ENCODE results near the gene CPXM1. TPM values are rescaled to one million over a fixed set of nuclear protein-coding genes. Genes with fewer than 3 reads are reported as not detected.

Gene CPXM1
- total and polyA plus RNA-seq, 10 of the 15 experiments (the other 5 are each of a cell fraction or from before 2014, with no cell fraction given): 0.22 to 3.9 (median 0.63) TPM; not detected in 2

GRCh38 chr20:2820896-2821869 is 20.8 kb upstream of the CPXM1 start:
- Histone ChIP-seq H2AFZ (ENCODE audit: control insufficient read depth, low read depth, low read length) (no peak overlapping the region), H3K27me3 (replicated peaks in 1 of 2; ENCODE audit: control insufficient read depth in 2 of 2, insufficient read depth in 2 of 2, low read length in 1 of 2) (no peaks in the 10 kb centered on the region), H3K9ac (ENCODE audit: control insufficient read depth, insufficient read depth, low read length) (no peak overlapping the region), H3K9me3 (replicated peaks; ENCODE audit: control insufficient read depth, insufficient read depth, low read length) (no peaks in the 10 kb centered on the region), H3K79me2 (ENCODE audit: control insufficient read depth, insufficient read depth, low read length) (no peaks in the 10 kb centered on the region), H3K4me2 (ENCODE audit: control insufficient read depth, insufficient read depth) (no peak overlapping the region), H3K36me3 (ENCODE audit: control insufficient read depth in 2 of 2, insufficient read depth in 2 of 2, low read length in 1 of 2) (no peaks in the 10 kb centered on the region), H4K20me1 (ENCODE audit: control insufficient read depth, insufficient read depth) (no peaks in the 10 kb centered on the region), H3K4me3 (no peak overlapping the region), H3K4me1 (ENCODE audit: control insufficient read depth, insufficient read depth, low read length) (no peaks in the 10 kb centered on the region), H3K27ac (ENCODE audit: control insufficient read depth, insufficient read depth) (no peak overlapping the region)
- FAIRE-seq: no peak
- ChIA-PET POLR2A (no interaction called here), CTCF (no interaction called here), RAD21 (ENCODE audit: unreplicated experiment) (no interaction called here), SMC1A (ENCODE audit: uncharacterized antibody, unreplicated experiment) (interaction anchor here (1.5 kb wide), 1 partner anchor 9 kb away, joined by 4 read pairs; no protein-coding TSS in a partner anchor)
- intact Hi-C loops (cut with micrococcal nuclease; ENCODE audit: unreplicated experiment) (no loop called here), in situ Hi-C loops (cut with MboI) (loop anchor here (5.0 kb wide), 1 partner anchor 1216 kb away; no protein-coding TSS in a partner anchor)
- ATAC-seq: no peak
- no TSS peak for BruUV-seq (replicated peaks)
- DNase-seq (ENCODE audit: low read depth, low spot score): no peak
- WGBS (ENCODE audit: insufficient coverage, insufficient replicate concordance, low lambda C conversion rate, missing lambda C conversion rate): 45% methylated on average over 62 of the region's 68 CpGs
- no peak for TF ChIP-seq NR2F1 (conservative IDR thresholded peaks at IDR 0.05)
- TF ChIP-seq CUX1 (IDR thresholded peaks at IDR 0.05; ENCODE audit: insufficient replicate concordance, low read depth, low read length): no peak
- TF ChIP-seq TCF3 (IDR thresholded peaks at IDR 0.05; ENCODE audit: borderline replicate concordance, insufficient read depth, low read depth, low read length): no peak
- no peak for TF ChIP-seq SKIL (IDR thresholded peaks at IDR 0.05; ENCODE audit: low read depth, poor library complexity, severe bottlenecking)
